Measurements from ENCODE around the gene KCND2. TPM values are rescaled to one million over a fixed set of nuclear protein-coding genes. Genes with fewer than 3 reads are reported as not detected.
A peak's percentile ranks its signal among the peaks of the same experiment; 100 is the strongest.

Gene KCND2
- total RNA-seq, 1 experiment from 2014 or later, result 0.33 TPM

DNA sequence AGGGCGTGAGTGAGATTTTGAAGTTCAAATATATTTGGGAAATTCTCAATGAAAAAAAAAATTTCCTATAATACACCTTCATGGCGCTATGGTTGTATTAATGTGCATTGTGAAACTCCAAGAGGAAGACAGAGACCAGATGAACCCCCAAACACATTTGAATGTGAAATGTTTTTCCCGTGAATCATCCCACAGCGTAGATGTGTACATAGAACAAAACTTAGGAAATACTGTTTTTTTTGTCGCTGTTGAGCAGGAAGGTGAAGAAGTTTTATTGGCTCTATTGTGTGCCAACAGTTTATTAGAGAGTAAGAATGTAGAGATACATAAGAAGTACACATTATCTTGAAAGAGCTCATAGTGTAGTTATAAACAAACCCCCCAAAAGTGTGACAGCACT lies 134.0 kb downstream of the KCND2 start:
- no peaks in the 10 kb centered on the region for H3F3A ChIP-seq (ENCODE audit: low read length, unreplicated experiment)
- no peak overlapping the region; the same call in 1 of the 2 replicates for H3K4me3 ChIP-seq (ENCODE audit: low read length)
- no peaks in the 10 kb centered on the region for H3K9me3 ChIP-seq (ENCODE audit: low read length)
- H3K79me2 ChIP-seq (ENCODE audit: low read length), result no peaks in the 10 kb centered on the region
- peak; percentile 75 for ATAC-seq
- no TSS peak for BruUV-seq (replicated peaks)
- peak overlapping the region; percentile 34 for H3K27ac ChIP-seq (ENCODE audit: low read length)
- TF ChIP-seq EZH2phosphoT487 (IDR thresholded peaks at IDR 0.05; ENCODE audit: borderline replicate concordance, low read length) (no peak), EZH2 (IDR thresholded peaks at IDR 0.05; ENCODE audit: low read length, unreplicated experiment) (no peak)
- TF ChIP-seq, protein P1, sequence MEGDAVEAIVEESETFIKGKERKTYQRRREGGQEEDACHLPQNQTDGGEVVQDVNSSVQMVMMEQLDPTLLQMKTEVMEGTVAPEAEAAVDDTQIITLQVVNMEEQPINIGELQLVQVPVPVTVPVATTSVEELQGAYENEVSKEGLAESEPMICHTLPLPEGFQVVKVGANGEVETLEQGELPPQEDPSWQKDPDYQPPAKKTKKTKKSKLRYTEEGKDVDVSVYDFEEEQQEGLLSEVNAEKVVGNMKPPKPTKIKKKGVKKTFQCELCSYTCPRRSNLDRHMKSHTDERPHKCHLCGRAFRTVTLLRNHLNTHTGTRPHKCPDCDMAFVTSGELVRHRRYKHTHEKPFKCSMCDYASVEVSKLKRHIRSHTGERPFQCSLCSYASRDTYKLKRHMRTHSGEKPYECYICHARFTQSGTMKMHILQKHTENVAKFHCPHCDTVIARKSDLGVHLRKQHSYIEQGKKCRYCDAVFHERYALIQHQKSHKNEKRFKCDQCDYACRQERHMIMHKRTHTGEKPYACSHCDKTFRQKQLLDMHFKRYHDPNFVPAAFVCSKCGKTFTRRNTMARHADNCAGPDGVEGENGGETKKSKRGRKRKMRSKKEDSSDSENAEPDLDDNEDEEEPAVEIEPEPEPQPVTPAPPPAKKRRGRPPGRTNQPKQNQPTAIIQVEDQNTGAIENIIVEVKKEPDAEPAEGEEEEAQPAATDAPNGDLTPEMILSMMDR (conservative IDR thresholded peaks at IDR 0.05; ENCODE audit: low read depth, low read length), result no peak
- intact Hi-C loops (cut with micrococcal nuclease), result loop anchor here (1.0 to 10.0 kb wide), 4 partner anchors 114 to 308 kb away; partner anchors contain the start of gene KCND2
- H2AFZ ChIP-seq (ENCODE audit: low read length), result no peak overlapping the region
- no peaks in the 10 kb centered on the region for H3K27me3 ChIP-seq (ENCODE audit: low read length)
- POLR2A ChIA-PET (ENCODE audit: unreplicated experiment), result no interaction called here
- H3K4me2 ChIP-seq (ENCODE audit: low read length), result peak overlapping the region; percentile 47
- H3K4me1 ChIP-seq (ENCODE audit: insufficient read depth, low read length), result peaks cover 38% of the 10 kb centered on the region
- no peaks in the 10 kb centered on the region for H3K36me3 ChIP-seq (ENCODE audit: low read depth, low read length)
- DNase-seq, result peak; percentile 88
- CTCF ChIA-PET, result interaction anchor here (0.5 to 0.6 kb wide), 2 partner anchors 118 to 234 kb away, joined by 3 to 4 read pairs; no protein-coding TSS in a partner anchor
- no peaks in the 10 kb centered on the region for H4K20me1 ChIP-seq (ENCODE audit: low read length)
- H3K9me2 ChIP-seq (replicated peaks; ENCODE audit: low read length), result no peaks in the 10 kb centered on the region
- no peak overlapping the region for H3K9ac ChIP-seq (ENCODE audit: low read length)

GRCh38 chr7:120412139-120413050 lies 139.4 kb downstream of the KCND2 start:
- H3K4me3 ChIP-seq (ENCODE audit: low read length), result no peak overlapping the region
- DNase-seq, result no peak
- H3K9me2 ChIP-seq (replicated peaks; ENCODE audit: low read length), result no peaks in the 10 kb centered on the region
- H3F3A ChIP-seq (ENCODE audit: low read length, unreplicated experiment), result no peaks in the 10 kb centered on the region
- H3K4me2 ChIP-seq (ENCODE audit: low read length), result no peak overlapping the region
- H3K36me3 ChIP-seq (ENCODE audit: low read depth, low read length), result no peaks in the 10 kb centered on the region
- no peaks in the 10 kb centered on the region for H4K20me1 ChIP-seq (ENCODE audit: low read length)
- BruUV-seq (replicated peaks), result no TSS peak
- ATAC-seq, result no peak
- 0 out of 2 replicates have a peak, but pooled peaks cover under 1% of the 10 kb centered on the region for H3K4me1 ChIP-seq (ENCODE audit: insufficient read depth, low read length)
- no peaks in the 10 kb centered on the region for H3K79me2 ChIP-seq (ENCODE audit: low read length)
- ChIA-PET CTCF (no interaction called here), POLR2A (ENCODE audit: unreplicated experiment) (no interaction called here)
- H3K27ac ChIP-seq (ENCODE audit: low read length), result no peak overlapping the region
- H3K9me3 ChIP-seq (ENCODE audit: low read length), result no peaks in the 10 kb centered on the region
- H2AFZ ChIP-seq (ENCODE audit: low read length), result no peak overlapping the region
- no peaks in the 10 kb centered on the region for H3K27me3 ChIP-seq (ENCODE audit: low read length)
- TF ChIP-seq EZH2 (IDR thresholded peaks at IDR 0.05; ENCODE audit: low read length, unreplicated experiment) (no peak), EZH2phosphoT487 (IDR thresholded peaks at IDR 0.05; ENCODE audit: borderline replicate concordance, low read length) (no peak)
- TF ChIP-seq, protein P1 (conservative IDR thresholded peaks at IDR 0.05; ENCODE audit: low read depth, low read length), result no peak
- H3K9ac ChIP-seq (ENCODE audit: low read length), result no peak overlapping the region
- intact Hi-C loops (cut with micrococcal nuclease), result no loop called here

DNA sequence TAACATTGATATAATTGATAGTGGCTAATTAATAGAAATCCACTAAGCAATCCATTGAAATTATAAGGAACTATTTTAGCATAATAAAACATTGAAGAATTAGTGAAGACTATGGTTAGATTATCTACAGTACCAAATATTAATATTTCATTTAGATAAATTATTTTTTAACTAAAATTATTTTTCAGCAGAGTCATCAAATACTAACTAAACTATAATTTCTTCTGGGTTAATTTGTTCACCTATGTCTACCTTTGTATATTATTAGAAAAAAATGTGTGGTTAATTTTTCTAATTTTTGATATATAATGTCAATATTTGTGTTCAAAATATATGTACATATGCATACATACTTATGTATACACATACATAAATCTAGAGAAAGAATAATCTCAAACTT lies 140.2 kb downstream of the KCND2 start:
- H3K9ac ChIP-seq (ENCODE audit: low read length), result no peak overlapping the region
- no peaks in the 10 kb centered on the region for H3K9me3 ChIP-seq (ENCODE audit: low read length)
- BruUV-seq (replicated peaks), result no TSS peak
- H3K27ac ChIP-seq (ENCODE audit: low read length), result no peak overlapping the region
- H3F3A ChIP-seq (ENCODE audit: low read length, unreplicated experiment), result no peaks in the 10 kb centered on the region
- H3K79me2 ChIP-seq (ENCODE audit: low read length), result no peaks in the 10 kb centered on the region
- POLR2A ChIA-PET (ENCODE audit: unreplicated experiment), result no interaction called here
- H3K36me3 ChIP-seq (ENCODE audit: low read depth, low read length), result no peaks in the 10 kb centered on the region
- TF ChIP-seq, protein P1 (conservative IDR thresholded peaks at IDR 0.05; ENCODE audit: low read depth, low read length), result no peak
- TF ChIP-seq EZH2 (IDR thresholded peaks at IDR 0.05; ENCODE audit: low read length, unreplicated experiment), result no peak
- no peak for TF ChIP-seq EZH2phosphoT487 (IDR thresholded peaks at IDR 0.05; ENCODE audit: borderline replicate concordance, low read length)
- no peaks in the 10 kb centered on the region for H4K20me1 ChIP-seq (ENCODE audit: low read length)
- no peak overlapping the region for H3K4me3 ChIP-seq (ENCODE audit: low read length)
- H3K4me2 ChIP-seq (ENCODE audit: low read length), result no peak overlapping the region
- no peaks in the 10 kb centered on the region for H3K27me3 ChIP-seq (ENCODE audit: low read length)
- H2AFZ ChIP-seq (ENCODE audit: low read length), result no peak overlapping the region
- no peak for DNase-seq
- H3K9me2 ChIP-seq (replicated peaks; ENCODE audit: low read length), result no peaks in the 10 kb centered on the region
- ATAC-seq, result no peak
- H3K4me1 ChIP-seq (ENCODE audit: insufficient read depth, low read length), result no peaks in the 10 kb centered on the region
- intact Hi-C loops (cut with micrococcal nuclease), result no loop called here
- CTCF ChIA-PET, result no interaction called here

All from PC-3 (cell line).